ENCODE results near the gene PLAAT5.
A peak's percentile ranks its signal among the peaks of the same experiment; 100 is the strongest.
"Not testable (repeated sequence)": the region's sequence is repeated elsewhere in the genome, so short reads cannot be mapped to it uniquely, and the experiment has no call there.

PLAAT5 gene, protein sequence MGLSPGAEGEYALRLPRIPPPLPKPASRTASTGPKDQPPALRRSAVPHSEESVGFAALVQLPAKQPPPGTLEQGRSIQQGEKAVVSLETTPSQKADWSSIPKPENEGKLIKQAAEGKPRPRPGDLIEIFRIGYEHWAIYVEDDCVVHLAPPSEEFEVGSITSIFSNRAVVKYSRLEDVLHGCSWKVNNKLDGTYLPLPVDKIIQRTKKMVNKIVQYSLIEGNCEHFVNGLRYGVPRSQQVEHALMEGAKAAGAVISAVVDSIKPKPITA

DNA sequence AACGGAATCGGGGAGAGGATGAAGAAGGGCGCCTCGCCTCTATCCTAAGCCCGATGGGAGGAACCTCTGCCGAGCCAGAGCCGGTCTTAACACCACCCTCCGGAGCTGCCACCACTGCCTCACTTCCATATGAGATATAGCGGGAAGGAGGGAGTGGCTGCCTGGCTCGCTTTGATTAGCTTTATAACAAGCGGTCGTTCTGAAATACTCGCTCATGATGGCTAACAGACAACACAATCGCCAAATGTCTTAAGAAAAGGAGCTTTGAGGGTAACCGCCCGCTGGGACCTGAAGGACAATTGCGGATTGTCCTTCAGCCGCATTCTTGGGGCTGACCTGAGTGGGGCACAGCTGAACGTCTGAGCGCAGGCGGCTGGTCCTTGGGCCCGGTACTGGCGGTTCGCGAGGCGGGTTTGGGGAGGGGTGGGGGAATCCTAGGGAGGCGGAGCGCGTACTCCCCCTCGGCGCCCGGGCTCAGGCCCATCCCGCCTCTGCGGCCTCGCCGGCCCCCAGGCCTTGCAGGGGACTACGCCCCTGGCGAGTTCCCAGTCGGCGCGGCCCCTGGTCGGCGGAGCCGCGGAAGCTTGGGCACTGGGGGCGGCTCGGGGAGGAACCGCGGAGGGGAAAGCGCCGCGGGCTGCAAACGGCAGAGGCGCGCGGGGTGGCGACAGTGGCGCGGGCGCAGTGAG is at the start of gene PLAAT5:
Gene PLAAT5 (minus strand): TSS at position 617 of the 689 bp plus-strand sequence. CDS start 133 bp downstream, at position 484.
- H3K27ac Mint-ChIP-seq = no peak within 1 kb of the TSS
- H3K4me3 Mint-ChIP-seq = peak within 1 kb of the TSS; percentile 48
- peaks cover under 1% of the 10 kb centered on the region for H3K9me3 Mint-ChIP-seq

DNA sequence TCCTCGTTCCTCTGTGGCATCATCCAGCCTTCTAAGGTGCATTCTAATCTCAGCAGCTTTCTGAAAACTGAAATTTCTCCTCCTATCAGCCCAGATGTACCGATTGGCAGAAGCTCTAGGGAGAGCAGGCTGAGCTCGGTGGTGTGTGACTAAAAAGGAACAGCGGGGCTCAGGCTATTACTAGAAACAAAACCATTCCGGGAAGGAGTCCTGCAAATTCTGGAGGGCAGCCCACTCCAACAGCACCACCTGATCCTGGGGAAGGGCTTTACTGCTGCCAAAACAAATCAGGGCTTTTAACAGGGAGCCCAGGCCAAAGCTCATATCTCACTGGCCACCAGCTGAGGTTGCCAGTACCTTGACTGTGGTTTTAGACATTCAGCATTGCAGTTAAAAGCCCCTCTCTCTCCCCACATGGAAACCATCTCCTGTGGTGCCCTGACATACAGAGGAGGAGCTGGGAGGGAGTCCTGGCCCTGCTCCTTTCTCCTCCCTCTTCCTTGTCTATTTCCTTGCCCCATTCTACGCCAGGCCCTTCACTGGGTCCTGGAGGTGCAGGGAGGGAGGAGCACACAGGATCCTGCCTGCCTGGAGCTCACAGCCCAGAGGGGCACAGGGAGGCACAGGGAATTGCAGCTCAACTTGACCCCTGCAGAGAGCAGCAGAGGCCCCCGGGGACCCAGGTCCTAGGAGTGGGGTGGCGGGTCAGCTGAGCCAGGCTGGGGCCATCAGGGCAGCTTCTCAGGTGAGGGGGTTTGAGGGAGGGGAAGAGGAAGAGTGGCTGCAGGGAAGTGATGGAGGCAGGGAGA is 46.5 kb upstream of the PLAAT5 start:
- H3K27ac Mint-ChIP-seq = peak overlapping the region; percentile 96
- H3K4me1 Mint-ChIP-seq (ENCODE audit: low read depth) = peaks cover 71% of the 10 kb centered on the region
- peak overlapping the region; percentile 87 for H3K4me3 Mint-ChIP-seq
- no peaks in the 10 kb centered on the region for H3K27me3 Mint-ChIP-seq (ENCODE audit: low read depth)
- H3K36me3 Mint-ChIP-seq (ENCODE audit: low read depth) = peaks cover 9% of the 10 kb centered on the region
- no peaks in the 10 kb centered on the region for H3K9me3 Mint-ChIP-seq

More for the DNA sequence above, at the start of gene PLAAT5:
- peaks cover 5% of the 10 kb centered on the region for H3K4me1 Mint-ChIP-seq (ENCODE audit: low read depth)
- H3K36me3 Mint-ChIP-seq (ENCODE audit: low read depth) = no peaks in the 10 kb centered on the region
- H3K27me3 Mint-ChIP-seq (ENCODE audit: low read depth) = peaks cover 79% of the 10 kb centered on the region

DNA sequence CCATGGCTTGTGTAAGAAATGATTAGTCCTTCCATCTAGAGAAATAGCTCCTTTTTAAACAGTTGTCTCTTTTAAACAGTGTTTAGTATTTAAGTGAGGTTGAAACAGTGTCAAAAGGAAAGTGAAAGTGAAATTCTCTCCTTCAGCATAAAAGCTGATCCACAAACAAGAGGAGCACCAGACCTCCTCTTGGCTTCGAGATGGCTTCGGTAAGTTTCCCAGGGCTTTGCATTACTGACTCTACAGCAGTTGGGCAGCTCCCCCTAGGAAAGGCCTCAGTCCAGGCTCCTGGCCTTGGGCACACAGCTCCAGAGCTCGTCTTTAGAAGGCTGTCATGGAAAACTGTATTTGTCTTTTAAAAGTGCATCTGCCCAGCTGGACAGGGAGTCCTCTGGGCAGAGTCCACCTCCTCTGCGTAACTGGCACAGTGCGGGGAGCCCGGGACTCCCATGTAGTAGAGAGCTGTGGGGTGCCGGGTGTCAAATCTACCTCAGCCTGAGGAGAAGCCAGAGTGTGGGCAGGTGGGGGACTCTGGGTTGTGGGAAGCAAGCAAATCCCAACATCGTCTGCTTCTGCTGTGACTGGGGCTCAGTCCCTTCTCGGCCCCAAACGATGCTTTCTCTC is 45.8 kb upstream of the PLAAT5 start, which contains the start of gene PLAAT4:
Gene PLAAT4 (plus strand): TSS at position 140 of the 624 bp plus-strand sequence. CDS start 61 bp downstream, at position 201.
- peak within 1 kb of the TSS; percentile 87 for H3K4me3 Mint-ChIP-seq
- H3K4me1 Mint-ChIP-seq (ENCODE audit: low read depth) = peaks cover 73% of the 10 kb centered on the region
- H3K9me3 Mint-ChIP-seq = no peaks in the 10 kb centered on the region
- H3K27me3 Mint-ChIP-seq (ENCODE audit: low read depth) = no peaks in the 10 kb centered on the region
- peak within 1 kb of the TSS; percentile 96 for H3K27ac Mint-ChIP-seq
- H3K36me3 Mint-ChIP-seq (ENCODE audit: low read depth) = peaks cover 5% of the 10 kb centered on the region

DNA sequence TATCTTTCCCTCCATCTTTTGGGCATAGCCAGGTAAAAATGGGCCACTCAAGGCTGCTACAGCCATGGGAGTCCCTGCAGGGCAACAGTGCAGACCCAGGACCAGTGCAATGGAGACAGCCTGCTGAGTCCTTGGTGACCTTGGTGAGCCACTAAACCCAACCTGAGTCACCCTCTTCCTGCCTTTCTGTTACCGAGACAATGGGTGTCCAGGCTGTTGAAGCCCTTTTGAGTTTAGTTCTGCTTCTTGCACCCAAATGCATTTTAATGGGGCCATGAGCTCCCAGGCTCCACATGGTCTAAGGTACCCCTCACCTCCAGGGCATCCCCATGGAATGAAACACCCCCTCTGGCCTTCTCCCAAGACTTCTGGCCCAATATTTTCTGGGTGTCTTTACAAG is 44.8 kb upstream of the PLAAT5 start:
- H3K27ac Mint-ChIP-seq = peak overlapping the region; percentile 96
- no peaks in the 10 kb centered on the region for H3K9me3 Mint-ChIP-seq
- peaks cover 78% of the 10 kb centered on the region for H3K4me1 Mint-ChIP-seq (ENCODE audit: low read depth)

DNA sequence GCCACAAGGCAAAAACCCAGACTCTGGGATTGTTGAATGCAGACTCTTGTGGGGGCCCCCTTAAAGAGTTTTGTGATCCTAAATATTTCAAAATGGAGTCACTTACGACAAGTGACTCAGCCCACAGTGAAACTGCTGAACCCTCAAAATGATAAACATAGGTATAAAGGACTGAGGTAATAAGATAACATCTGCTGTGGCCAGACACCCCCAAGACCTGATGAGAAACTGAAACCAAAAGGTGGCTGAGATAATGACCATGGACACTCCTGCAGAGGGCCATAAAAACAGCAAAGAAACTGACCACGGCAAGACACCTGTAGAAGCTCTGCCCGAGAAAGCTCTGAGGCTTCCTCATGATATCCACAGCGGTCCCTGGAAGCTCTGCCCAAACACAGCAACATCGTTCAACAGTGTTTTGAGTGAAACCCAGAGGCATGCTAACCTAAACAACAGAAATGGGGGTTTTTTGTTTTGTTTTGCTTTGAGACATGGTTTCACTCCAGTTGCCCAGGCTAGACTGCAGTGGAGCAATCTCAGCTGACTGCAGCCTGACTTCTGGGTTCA is 44.0 kb upstream of the PLAAT5 start:
- H3K9me3 Mint-ChIP-seq = no peaks in the 10 kb centered on the region
- peak overlapping the region; percentile 87 for H3K4me3 Mint-ChIP-seq
- peaks cover 1% of the 10 kb centered on the region for H3K36me3 Mint-ChIP-seq (ENCODE audit: low read depth)
- H3K27me3 Mint-ChIP-seq (ENCODE audit: low read depth) = no peaks in the 10 kb centered on the region
- H3K4me1 Mint-ChIP-seq (ENCODE audit: low read depth) = peaks cover 75% of the 10 kb centered on the region
- peak overlapping the region; percentile 96 for H3K27ac Mint-ChIP-seq

More for the DNA sequence above, 44.8 kb upstream of the PLAAT5 start:
- H3K27me3 Mint-ChIP-seq (ENCODE audit: low read depth) = no peaks in the 10 kb centered on the region
- peak overlapping the region; percentile 87 for H3K4me3 Mint-ChIP-seq
- peaks cover 2% of the 10 kb centered on the region for H3K36me3 Mint-ChIP-seq (ENCODE audit: low read depth)

DNA sequence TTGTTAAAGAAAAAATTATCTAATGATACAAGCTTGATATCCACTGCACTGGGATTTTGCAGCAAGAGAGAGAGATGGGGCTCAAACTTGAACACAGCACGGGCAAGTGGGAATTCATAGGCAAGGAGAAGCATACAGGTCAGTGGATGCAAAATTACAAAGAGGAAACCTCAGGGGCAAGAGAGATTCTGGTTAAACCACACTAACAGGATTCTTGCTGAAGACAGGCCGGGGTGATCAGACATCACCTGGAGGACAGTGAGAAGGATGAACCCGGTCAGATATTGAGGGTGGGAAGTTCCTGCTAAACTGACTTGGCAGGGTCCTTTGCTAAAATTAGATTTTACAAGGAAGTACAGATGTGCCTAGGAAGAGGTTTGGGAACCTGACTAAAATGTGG is 43.1 kb upstream of the PLAAT5 start:
- Mint-ChIP-seq H3K27ac (peak overlapping the region; percentile 31), H3K4me1 (ENCODE audit: low read depth) (peaks cover 82% of the 10 kb centered on the region)

DNA sequence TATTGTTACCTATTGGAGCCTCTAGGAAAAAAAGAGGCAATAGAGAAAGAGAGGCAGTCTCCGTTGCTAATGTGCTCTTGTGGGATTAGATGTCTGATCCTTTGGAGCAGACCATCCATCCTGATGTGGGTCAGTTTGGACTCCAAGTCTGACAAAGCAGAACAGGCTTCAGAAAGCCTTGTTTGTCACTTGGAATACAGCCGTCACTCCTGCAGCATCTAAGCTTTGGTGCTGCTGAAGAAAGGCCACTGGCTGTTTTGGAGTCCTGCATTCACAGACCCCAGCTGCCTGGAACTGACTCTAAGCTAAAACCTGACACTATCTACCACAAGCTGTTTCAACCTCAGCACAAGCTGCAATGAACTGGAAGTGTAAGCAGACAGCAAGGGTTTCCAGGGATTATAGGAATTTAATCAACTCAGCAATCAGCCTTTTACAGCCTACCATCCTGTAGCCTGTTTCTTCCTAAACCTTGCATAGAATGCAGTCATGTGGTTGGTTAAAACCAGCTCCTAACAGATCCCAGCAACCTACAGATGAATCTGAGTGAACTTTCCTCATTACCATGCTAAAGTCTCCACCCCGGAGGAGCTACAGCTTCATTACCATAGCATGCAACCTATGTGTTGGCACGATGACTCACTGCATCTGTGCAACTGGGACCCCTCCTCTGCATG is 42.0 kb upstream of the PLAAT5 start:
- Mint-ChIP-seq H3K4me1 (ENCODE audit: low read depth) (peaks cover 74% of the 10 kb centered on the region), H3K36me3 (ENCODE audit: low read depth) (peaks cover 1% of the 10 kb centered on the region), H3K27me3 (ENCODE audit: low read depth) (no peaks in the 10 kb centered on the region), H3K4me3 (no peak overlapping the region), H3K9me3 (no peaks in the 10 kb centered on the region), H3K27ac (no peak overlapping the region)

More for the DNA sequence above, 43.1 kb upstream of the PLAAT5 start:
- Mint-ChIP-seq H3K27me3 (ENCODE audit: low read depth) (no peaks in the 10 kb centered on the region), H3K4me3 (peak overlapping the region; percentile 44), H3K36me3 (ENCODE audit: low read depth) (peaks cover 3% of the 10 kb centered on the region), H3K9me3 (no peaks in the 10 kb centered on the region)

DNA sequence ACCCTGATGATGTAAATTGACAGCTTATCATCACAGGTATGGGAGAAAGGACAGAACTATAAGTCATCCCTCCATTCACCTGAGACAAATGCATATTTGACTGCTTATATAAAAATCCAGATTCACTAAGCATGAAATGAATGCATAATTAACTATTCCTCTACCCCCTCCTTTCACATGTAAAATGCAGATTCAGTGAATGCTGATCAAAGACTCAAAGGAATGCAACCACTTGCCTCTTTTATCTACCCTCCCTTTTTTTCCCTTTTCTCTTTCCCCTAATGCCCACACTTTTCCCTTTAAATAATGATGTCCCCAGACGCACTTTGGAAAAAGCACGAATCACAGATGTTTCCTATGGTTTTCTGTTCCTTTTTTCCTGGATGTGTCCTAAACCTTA is 41.1 kb upstream of the PLAAT5 start:
- Mint-ChIP-seq H3K9me3 (no peaks in the 10 kb centered on the region), H3K27ac (peak overlapping the region; percentile 64), H3K4me3 (peak overlapping the region; percentile 47), H3K4me1 (ENCODE audit: low read depth) (peaks cover 66% of the 10 kb centered on the region), H3K36me3 (ENCODE audit: low read depth) (peaks cover 1% of the 10 kb centered on the region), H3K27me3 (ENCODE audit: low read depth) (no peaks in the 10 kb centered on the region)

DNA sequence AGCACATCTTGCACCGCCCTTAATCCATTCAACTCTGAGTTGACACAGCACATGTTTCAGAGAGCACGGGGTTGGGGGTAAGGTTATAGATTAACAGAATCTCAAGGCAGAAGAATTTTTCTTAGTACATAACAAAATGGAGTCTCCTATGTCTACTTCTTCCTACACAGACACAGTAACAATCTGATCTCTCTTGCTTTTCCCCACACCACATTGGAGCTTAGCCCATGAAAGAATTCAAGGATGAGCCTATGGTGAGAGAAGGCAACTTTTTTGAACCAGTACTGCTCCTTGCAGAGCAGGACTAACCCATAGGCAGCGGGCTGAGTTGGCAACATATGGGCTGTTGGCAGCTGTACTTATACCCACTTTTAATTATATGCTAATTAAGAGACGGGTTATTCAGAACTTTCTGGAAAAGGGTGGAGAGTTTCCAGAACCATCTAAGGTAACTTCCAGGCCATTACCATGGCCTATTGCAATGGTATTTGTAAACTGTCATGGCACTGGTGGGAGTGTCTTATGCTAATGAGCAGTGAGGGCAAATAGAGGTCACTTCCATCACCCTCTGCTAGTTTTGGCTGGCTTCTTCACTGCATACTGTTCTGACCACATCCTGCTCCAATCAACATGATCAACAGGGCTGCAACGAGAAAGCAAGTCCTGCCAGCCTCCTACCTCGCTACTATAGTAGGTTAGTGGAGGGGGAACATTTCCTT is 40.3 kb upstream of the PLAAT5 start:
- H3K4me3 Mint-ChIP-seq = peak overlapping the region; percentile 52
- H3K36me3 Mint-ChIP-seq (ENCODE audit: low read depth); H3K9me3 Mint-ChIP-seq; H3K27me3 Mint-ChIP-seq (ENCODE audit: low read depth): not testable (repeated sequence)
- H3K27ac Mint-ChIP-seq = peak overlapping the region; percentile 82
- H3K4me1 Mint-ChIP-seq (ENCODE audit: low read depth) = peaks cover 60% of the 10 kb centered on the region

DNA sequence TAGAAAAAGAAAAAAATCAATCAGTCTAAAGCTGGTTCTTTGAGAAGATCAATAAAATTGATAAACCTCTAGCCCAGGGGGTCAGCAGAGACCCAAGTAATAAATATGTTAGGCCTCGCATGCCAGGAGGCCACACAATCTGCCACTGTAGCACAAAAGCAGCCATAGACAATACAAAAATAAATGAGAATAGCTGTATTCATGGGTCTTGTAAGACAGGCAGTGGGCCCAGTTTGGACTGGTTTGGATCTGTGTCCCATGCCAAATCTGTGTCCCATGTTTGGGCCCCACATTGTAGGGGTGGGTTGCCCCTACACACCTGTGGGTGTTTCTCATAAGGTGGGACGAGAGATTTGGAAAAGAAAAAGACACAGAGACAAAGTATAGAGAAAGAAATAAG is 39.1 kb upstream of the PLAAT5 start:
- Mint-ChIP-seq H3K9me3 (no peaks in the 10 kb centered on the region), H3K36me3 (ENCODE audit: low read depth) (peaks cover 1% of the 10 kb centered on the region), H3K4me3 (no peak overlapping the region), H3K27ac (no peak overlapping the region), H3K27me3 (ENCODE audit: low read depth) (no peaks in the 10 kb centered on the region), H3K4me1 (ENCODE audit: low read depth) (peaks cover 48% of the 10 kb centered on the region)

DNA sequence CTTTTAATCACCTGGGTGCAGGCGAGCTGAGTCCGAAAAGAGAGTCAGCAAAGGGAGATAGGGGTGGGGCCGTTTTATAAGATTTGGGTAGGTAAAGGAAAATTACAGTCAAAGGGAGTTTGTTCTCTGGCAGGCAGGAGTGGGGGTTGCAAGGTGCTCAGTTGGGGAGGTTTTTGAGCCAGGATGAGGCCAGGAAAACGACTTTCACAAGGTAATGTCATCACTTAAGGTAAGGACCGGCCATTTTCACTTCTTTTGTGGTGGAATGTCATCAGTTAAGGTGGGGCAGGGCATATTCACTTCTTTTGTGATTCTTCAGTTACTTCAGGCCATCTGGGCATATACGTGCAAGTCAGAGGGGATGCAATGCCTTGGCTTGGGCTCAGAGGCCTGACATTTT is 38.4 kb upstream of the PLAAT5 start:
- H3K4me1 Mint-ChIP-seq (ENCODE audit: low read depth) = peaks cover 44% of the 10 kb centered on the region
- H3K4me3 Mint-ChIP-seq; H3K36me3 Mint-ChIP-seq (ENCODE audit: low read depth); H3K9me3 Mint-ChIP-seq; H3K27me3 Mint-ChIP-seq (ENCODE audit: low read depth); H3K27ac Mint-ChIP-seq: not testable (repeated sequence)

DNA sequence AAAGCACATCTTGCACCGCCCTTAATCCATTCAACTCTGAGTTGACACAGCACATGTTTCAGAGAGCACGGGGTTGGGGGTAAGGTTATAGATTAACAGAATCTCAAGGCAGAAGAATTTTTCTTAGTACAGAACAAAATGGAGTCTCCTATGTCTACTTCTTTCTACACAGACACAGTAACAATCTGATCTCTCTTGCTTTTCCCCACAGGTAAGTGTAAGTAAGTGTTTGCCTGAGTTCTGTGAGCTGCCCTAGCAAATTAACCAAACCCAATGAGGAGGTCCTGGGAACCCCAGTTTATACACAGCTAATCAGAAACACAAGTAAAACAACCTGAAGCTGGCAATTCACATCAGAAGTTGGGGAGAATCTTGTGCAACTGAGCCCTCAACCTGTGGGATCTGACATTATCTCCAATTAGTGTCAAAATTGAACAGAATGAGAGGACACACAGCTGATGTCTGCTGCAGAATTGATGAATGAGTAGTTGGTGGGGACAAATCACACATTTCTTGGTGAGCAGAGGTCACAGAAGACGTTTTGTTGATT is 37.8 kb upstream of the PLAAT5 start:
- not testable (repeated sequence) for H3K4me3 Mint-ChIP-seq; H3K27ac Mint-ChIP-seq; H3K36me3 Mint-ChIP-seq (ENCODE audit: low read depth); H3K27me3 Mint-ChIP-seq (ENCODE audit: low read depth); H3K9me3 Mint-ChIP-seq
- peaks cover 39% of the 10 kb centered on the region for H3K4me1 Mint-ChIP-seq (ENCODE audit: low read depth)

DNA sequence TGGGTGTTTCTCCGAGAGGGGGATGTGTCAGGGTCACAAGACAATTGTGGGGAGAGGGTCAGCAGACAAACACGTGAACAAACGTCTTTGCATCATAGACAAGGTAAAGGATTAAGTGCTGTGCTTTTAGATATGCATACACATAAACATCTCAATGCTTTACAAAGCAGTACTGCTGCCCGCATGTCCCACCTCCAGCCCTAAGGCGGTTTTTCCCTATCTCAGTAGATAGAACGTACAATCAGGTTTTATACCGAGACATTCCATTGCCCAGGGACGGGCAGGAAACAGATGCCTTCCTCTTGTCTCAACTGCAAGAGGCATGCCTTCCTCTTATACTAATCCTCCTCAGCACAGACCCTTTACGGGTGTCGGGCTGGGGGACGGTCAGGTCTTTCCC is 37.2 kb upstream of the PLAAT5 start:
- not testable (repeated sequence) for H3K36me3 Mint-ChIP-seq (ENCODE audit: low read depth); H3K27me3 Mint-ChIP-seq (ENCODE audit: low read depth); H3K27ac Mint-ChIP-seq; H3K4me3 Mint-ChIP-seq
- peaks cover 32% of the 10 kb centered on the region for H3K4me1 Mint-ChIP-seq (ENCODE audit: low read depth)
- H3K9me3 Mint-ChIP-seq = peaks cover 12% of the 10 kb centered on the region

Measured in T-helper 1 cell treated with Interleukin-12 subunit alpha and Interleukin-12 subunit beta and Interleukin-4 antibody, amounts not matched to agents 30 μg/mL and 1 μg/mL, for 36 hours (primary cell).